Measurements from ENCODE around the gene ALDH4A1. TPM values are rescaled to one million over a fixed set of nuclear protein-coding genes. Genes with fewer than 3 reads are reported as not detected.

The ALDH4A1 gene
- total and polyA plus RNA-seq, 9 of the 15 experiments (the other 6 are each of a cell fraction or from before 2014, with no cell fraction given) = 0.27 to 31.4 (median 16.6) TPM

DNA sequence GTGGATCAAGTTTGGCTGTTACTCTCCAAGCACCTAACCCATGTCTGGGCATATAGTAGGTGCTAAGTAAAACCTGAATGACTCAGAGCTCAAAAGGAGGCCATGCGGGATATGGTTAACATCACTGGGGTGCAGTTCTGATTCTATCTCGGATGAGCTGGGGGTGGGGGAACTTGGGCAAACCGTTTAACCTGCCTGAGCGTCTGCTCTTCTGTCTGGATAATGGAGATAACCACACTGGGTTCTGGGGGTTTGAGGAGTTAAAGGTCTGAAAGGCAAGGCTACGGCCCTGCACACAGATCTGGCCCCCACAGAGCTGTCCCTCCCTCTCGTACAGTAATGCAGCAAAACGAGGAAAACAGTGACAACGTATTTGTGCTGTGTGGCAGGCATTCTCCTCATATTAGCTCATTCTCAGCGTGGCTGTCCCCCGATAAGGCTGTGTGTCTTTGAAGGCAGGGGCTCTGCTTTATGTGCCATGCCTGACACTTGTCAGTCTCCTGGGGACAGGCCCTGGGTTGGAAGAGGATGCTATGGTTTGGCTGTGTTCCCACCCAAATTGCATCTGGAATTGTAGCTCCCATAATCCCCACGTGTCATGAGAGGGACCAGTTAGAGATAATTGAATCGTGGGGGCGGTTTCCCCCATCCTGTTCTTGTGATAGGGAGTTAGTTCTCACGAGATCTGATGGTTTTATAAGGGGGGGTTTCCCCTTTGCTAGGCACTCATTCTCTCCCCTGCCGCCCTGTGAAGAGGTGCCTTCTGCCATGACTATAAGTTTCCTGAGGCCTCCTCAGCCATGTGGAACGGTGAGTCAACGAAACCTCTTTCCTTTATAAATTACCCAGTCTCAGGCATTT is 6.8 kb upstream of the ALDH4A1 start (continued):
- TF ChIP-seq CTBP1 (IDR thresholded peaks at IDR 0.05; ENCODE audit: borderline replicate concordance) (peak; percentile 62; the same call in 1 of the 2 replicates), NFRKB (IDR thresholded peaks at IDR 0.05; ENCODE audit: low read depth) (peak; percentile 36; the same call in 1 of the 2 replicates), RUNX1 (IDR thresholded peaks at IDR 0.05; ENCODE audit: low read depth) (no peak), ATF3 (IDR thresholded peaks at IDR 0.05) (peak; percentile 84), ATF3 (CRISPR knock-in tag; conservative IDR thresholded peaks at IDR 0.05) (peak; percentile 58; the same call in 1 of the 2 replicates), CBX2 (IDR thresholded peaks at IDR 0.05; ENCODE audit: insufficient read depth, low read length, poor library complexity, severe bottlenecking) (no peak), SRSF9 (IDR thresholded peaks at IDR 0.05; ENCODE audit: borderline replicate concordance, low read depth, low read length) (no peak), PHB (CRISPR knock-in tag; IDR thresholded peaks at IDR 0.05) (no peak), ETV6 (IDR thresholded peaks at IDR 0.05; ENCODE audit: borderline replicate concordance in 1 of 2, low read depth in 2 of 2, low read length in 1 of 2) (no peak), ETV6 (CRISPR knock-in tag; IDR thresholded peaks at IDR 0.05; ENCODE audit: borderline replicate concordance) (no peak), KLF10 (CRISPR knock-in tag; IDR thresholded peaks at IDR 0.05) (no peak), ZNF431 (CRISPR knock-in tag; IDR thresholded peaks at IDR 0.05) (no peak), THRAP3 (IDR thresholded peaks at IDR 0.05; ENCODE audit: borderline replicate concordance) (no peak), ZNF224 (CRISPR knock-in tag; IDR thresholded peaks at IDR 0.05) (no peak), ZNF695 (CRISPR knock-in tag; IDR thresholded peaks at IDR 0.05) (no peak), ERF (CRISPR knock-in tag; IDR thresholded peaks at IDR 0.05) (no peak), EP300 (IDR thresholded peaks at IDR 0.05; ENCODE audit: low read length) (peak; percentile 85; the same call in 1 of the 2 replicates), HMGN3 (IDR thresholded peaks at IDR 0.05; ENCODE audit: borderline replicate concordance, extremely low read depth, insufficient read length, low read depth, low read length) (no peak), KLF1 (tag; IDR thresholded peaks at IDR 0.05) (no peak), ZNF561 (CRISPR knock-in tag; conservative IDR thresholded peaks at IDR 0.05) (no peak)
- TF ChIP-seq, protein P1, sequence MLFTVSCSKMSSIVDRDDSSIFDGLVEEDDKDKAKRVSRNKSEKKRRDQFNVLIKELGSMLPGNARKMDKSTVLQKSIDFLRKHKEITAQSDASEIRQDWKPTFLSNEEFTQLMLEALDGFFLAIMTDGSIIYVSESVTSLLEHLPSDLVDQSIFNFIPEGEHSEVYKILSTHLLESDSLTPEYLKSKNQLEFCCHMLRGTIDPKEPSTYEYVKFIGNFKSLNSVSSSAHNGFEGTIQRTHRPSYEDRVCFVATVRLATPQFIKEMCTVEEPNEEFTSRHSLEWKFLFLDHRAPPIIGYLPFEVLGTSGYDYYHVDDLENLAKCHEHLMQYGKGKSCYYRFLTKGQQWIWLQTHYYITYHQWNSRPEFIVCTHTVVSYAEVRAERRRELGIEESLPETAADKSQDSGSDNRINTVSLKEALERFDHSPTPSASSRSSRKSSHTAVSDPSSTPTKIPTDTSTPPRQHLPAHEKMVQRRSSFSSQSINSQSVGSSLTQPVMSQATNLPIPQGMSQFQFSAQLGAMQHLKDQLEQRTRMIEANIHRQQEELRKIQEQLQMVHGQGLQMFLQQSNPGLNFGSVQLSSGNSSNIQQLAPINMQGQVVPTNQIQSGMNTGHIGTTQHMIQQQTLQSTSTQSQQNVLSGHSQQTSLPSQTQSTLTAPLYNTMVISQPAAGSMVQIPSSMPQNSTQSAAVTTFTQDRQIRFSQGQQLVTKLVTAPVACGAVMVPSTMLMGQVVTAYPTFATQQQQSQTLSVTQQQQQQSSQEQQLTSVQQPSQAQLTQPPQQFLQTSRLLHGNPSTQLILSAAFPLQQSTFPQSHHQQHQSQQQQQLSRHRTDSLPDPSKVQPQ (CRISPR knock-in tag; IDR thresholded peaks at IDR 0.05; ENCODE audit: borderline replicate concordance) = no peak
- TF ChIP-seq, protein P2, sequence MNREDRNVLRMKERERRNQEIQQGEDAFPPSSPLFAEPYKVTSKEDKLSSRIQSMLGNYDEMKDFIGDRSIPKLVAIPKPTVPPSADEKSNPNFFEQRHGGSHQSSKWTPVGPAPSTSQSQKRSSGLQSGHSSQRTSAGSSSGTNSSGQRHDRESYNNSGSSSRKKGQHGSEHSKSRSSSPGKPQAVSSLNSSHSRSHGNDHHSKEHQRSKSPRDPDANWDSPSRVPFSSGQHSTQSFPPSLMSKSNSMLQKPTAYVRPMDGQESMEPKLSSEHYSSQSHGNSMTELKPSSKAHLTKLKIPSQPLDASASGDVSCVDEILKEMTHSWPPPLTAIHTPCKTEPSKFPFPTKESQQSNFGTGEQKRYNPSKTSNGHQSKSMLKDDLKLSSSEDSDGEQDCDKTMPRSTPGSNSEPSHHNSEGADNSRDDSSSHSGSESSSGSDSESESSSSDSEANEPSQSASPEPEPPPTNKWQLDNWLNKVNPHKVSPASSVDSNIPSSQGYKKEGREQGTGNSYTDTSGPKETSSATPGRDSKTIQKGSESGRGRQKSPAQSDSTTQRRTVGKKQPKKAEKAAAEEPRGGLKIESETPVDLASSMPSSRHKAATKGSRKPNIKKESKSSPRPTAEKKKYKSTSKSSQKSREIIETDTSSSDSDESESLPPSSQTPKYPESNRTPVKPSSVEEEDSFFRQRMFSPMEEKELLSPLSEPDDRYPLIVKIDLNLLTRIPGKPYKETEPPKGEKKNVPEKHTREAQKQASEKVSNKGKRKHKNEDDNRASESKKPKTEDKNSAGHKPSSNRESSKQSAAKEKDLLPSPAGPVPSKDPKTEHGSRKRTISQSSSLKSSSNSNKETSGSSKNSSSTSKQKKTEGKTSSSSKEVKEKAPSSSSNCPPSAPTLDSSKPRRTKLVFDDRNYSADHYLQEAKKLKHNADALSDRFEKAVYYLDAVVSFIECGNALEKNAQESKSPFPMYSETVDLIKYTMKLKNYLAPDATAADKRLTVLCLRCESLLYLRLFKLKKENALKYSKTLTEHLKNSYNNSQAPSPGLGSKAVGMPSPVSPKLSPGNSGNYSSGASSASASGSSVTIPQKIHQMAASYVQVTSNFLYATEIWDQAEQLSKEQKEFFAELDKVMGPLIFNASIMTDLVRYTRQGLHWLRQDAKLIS (CRISPR knock-in tag; IDR thresholded peaks at IDR 0.05) = 0 out of 2 replicates have a peak, but pooled peaks have one; percentile 52
